A673 (cell line): ENCODE results near the gene RNF175.

ENCODE experiments used
- EZH2 ChIP-seq: fragments of 200-600 bp; sonication (generic); IDR thresholded peaks from 2 replicates; pipeline ENCODE4 v1.6.1; 2017; ENCODE audit warnings: borderline replicate concordance, low read depth, mild to moderate bottlenecking, mixed read lengths, antibody characterized with exemption, low read length; ENCODE audit not compliant: poor library complexity, severe bottlenecking
- TF ChIP-seq, protein P1 (sequence below): fragments of 300-800, 200-600 bp; sonication (generic); conservative IDR thresholded peaks from 2 replicates; pipeline ENCODE4 v1.5.1; 2017; ENCODE audit warnings: low read depth, mild to moderate bottlenecking, antibody characterized with exemption, low read length, moderate library complexity, mixed read lengths

DNA sequence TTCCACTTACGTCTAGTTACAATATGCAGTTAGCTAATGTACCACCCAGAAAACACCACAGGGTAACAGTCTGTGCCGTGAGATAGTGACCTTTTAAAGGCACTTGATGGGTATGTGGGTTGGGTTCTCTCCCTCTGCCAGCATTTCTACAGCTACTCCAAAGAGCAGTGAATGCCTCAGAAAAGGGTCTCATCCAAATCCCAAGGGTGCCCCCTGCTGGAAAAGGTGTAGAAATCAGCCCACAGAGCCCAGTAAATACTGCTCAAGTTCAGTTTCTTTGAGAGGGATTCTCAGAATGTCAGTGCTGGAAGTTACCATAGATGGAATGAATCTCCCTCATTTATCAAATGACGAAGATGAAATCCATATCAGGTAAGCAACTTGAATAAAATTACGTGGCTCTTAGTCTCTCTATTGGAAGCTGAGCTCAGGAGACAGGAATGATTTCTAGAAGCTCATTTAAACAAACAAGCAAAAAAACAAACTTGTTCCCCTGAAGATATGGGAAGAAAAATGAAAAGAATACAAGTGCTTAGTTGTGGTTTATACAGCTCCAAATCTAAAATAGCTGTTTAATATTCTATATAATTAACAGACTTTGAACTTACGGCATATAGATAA lies 9.5 kb downstream of the RNF175 start:
- TF ChIP-seq, protein P1, sequence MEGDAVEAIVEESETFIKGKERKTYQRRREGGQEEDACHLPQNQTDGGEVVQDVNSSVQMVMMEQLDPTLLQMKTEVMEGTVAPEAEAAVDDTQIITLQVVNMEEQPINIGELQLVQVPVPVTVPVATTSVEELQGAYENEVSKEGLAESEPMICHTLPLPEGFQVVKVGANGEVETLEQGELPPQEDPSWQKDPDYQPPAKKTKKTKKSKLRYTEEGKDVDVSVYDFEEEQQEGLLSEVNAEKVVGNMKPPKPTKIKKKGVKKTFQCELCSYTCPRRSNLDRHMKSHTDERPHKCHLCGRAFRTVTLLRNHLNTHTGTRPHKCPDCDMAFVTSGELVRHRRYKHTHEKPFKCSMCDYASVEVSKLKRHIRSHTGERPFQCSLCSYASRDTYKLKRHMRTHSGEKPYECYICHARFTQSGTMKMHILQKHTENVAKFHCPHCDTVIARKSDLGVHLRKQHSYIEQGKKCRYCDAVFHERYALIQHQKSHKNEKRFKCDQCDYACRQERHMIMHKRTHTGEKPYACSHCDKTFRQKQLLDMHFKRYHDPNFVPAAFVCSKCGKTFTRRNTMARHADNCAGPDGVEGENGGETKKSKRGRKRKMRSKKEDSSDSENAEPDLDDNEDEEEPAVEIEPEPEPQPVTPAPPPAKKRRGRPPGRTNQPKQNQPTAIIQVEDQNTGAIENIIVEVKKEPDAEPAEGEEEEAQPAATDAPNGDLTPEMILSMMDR = peak; percentile 89
- no peak for TF ChIP-seq EZH2
